ENCODE data around the gene DAND5. TPM values are rescaled to one million over a fixed set of nuclear protein-coding genes. Genes with fewer than 3 reads are reported as not detected.

Gene DAND5
- total and polyA plus RNA-seq, 2 of the 13 experiments (the other 11 are each of a cell fraction or from before 2014, with no cell fraction given): 0.04 TPM; not detected in 1

- TF ChIP-seq CEBPZ (IDR thresholded peaks at IDR 0.05; ENCODE audit: low read length) (no peak), ZSCAN5A (CRISPR knock-in tag; IDR thresholded peaks at IDR 0.05; ENCODE audit: borderline replicate concordance) (no peak), TARDBP (CRISPR knock-in tag; IDR thresholded peaks at IDR 0.05) (no peak; the same call in 1 of the 2 replicates), MTA1 (CRISPR knock-in tag; IDR thresholded peaks at IDR 0.05; ENCODE audit: borderline replicate concordance) (peak; percentile 67; the same call in 1 of the 2 replicates), NPAS2 (CRISPR knock-in tag; IDR thresholded peaks at IDR 0.05; ENCODE audit: borderline replicate concordance) (no peak), ZFP36L2 (CRISPR knock-in tag; IDR thresholded peaks at IDR 0.05) (no peak), THAP9 (CRISPR knock-in tag; IDR thresholded peaks at IDR 0.05; ENCODE audit: borderline replicate concordance) (peak; percentile 75; the same call in 1 of the 2 replicates), ZBTB37 (CRISPR knock-in tag; IDR thresholded peaks at IDR 0.05) (no peak), ATF5 (CRISPR knock-in tag; IDR thresholded peaks at IDR 0.05; ENCODE audit: low read depth) (no peak), PREB (CRISPR knock-in tag; IDR thresholded peaks at IDR 0.05) (no peak), THAP11 (CRISPR knock-in tag; IDR thresholded peaks at IDR 0.05) (peak; percentile 83), ETV6 (CRISPR knock-in tag; conservative IDR thresholded peaks at IDR 0.05) (peak; percentile 77), MED1 (CRISPR knock-in tag; IDR thresholded peaks at IDR 0.05) (peak; percentile 13; the same call in 1 of the 2 replicates), ZNF850 (CRISPR knock-in tag; conservative IDR thresholded peaks at IDR 0.05) (no peak), TFDP1 (CRISPR knock-in tag; IDR thresholded peaks at IDR 0.05; ENCODE audit: borderline replicate concordance) (peak; percentile 87)
Observed at GRCh38 chr19:12937927-12938778, 31.2 kb upstream of the DAND5 start, which contains the start of gene CALR (continued).

Measured in HepG2 (cell line).